GM10248 (cell line): Measurements from ENCODE around the gene IL13.
"Not testable (repeated sequence)": the region's sequence is repeated elsewhere in the genome, so short reads cannot be mapped to it uniquely, and the experiment has no call there.

Experiments
- CTCF ChIA-PET: fragments of 300-600 bp; sonication (Branson Sonifier 250); formaldehyde crosslinking; extraction: SDS; loops from one replicate; lab custom pipeline; 2021; ENCODE audit warnings: antibody characterized with exemption; lab: Yijun Ruan, JAX
- POLR2A ChIA-PET: fragments of 350-650 bp; sonication (Branson Sonifier 250); formaldehyde crosslinking; extraction: SDS; loops from one replicate; lab custom pipeline; 2020; ENCODE audit warnings: antibody characterized with exemption; lab: Yijun Ruan, JAX
- DNase-seq: peaks from one replicate; pipeline ENCODE4 v3.0.0; 2012; ENCODE audit errors: extremely low spot score
- CTCF ChIP-seq: IDR thresholded peaks from 2 replicates; pipeline ENCODE4 v1.5.1; 2012; ENCODE audit warnings: mild to moderate bottlenecking, low read depth; ENCODE audit errors: extremely low read depth, missing control alignments, control extremely low read depth

Gene IL13

GRCh38 chr5:132628814-132629213 lies 29.2 kb upstream of the IL13 start:
- ChIA-PET CTCF (interaction anchor here (0.7 to 3.6 kb wide), 8 partner anchors 8 to 192 kb away, joined by 3 to 15 read pairs (median 3); no protein-coding TSS in a partner anchor), POLR2A (no interaction called here)
- peak; percentile 43 for DNase-seq
- TF ChIP-seq CTCF, result no peak

GRCh38 chr5:132629230-132629944 lies 28.6 kb upstream of the IL13 start:
- no peak for TF ChIP-seq CTCF
- POLR2A ChIA-PET, result no interaction called here
- DNase-seq, result peak; percentile 51
- CTCF ChIA-PET, result interaction anchor here (1.4 to 3.6 kb wide), 4 partner anchors 12 to 254 kb away, joined by 3 to 15 read pairs (median 10); no protein-coding TSS in a partner anchor

- DNase-seq, result not testable (repeated sequence)
- POLR2A ChIA-PET, result interaction anchor here (0.6 kb wide), 1 partner anchor 108 kb away, joined by 3 read pairs; no protein-coding TSS in a partner anchor
- CTCF ChIA-PET, result interaction anchor here (1.0 to 1.6 kb wide), 3 partner anchors 25 to 187 kb away, joined by 3 to 6 read pairs (median 4); partner anchors contain the start of gene IL13
These were observed 24.4 kb upstream of the IL13 start for GRCh38 chr5:132633587-132633986.

- DNase-seq, result peak; percentile 48
- TF ChIP-seq CTCF, result no peak
- POLR2A ChIA-PET, result no interaction called here
- CTCF ChIA-PET, result interaction anchor here (1.0 to 2.4 kb wide), 4 partner anchors 12 to 185 kb away, joined by 3 to 10 read pairs (median 4); partner anchors contain the start of gene IL13
These were observed 22.1 kb upstream of the IL13 start for GRCh38 chr5:132635873-132636272.

GRCh38 chr5:132637241-132637640 lies 20.7 kb upstream of the IL13 start:
- DNase-seq, result no peak
- TF ChIP-seq CTCF, result no peak
- ChIA-PET CTCF (interaction anchor here (0.7 to 2.4 kb wide), 4 partner anchors 9 to 183 kb away, joined by 3 to 10 read pairs (median 3); partner anchors contain the start of gene IL13), POLR2A (no interaction called here)

GRCh38 chr5:132639706-132640130 lies 18.3 kb upstream of the IL13 start:
- TF ChIP-seq CTCF, result no peak
- ChIA-PET CTCF (interaction anchor here (0.7 to 4.8 kb wide), 8 partner anchors 9 to 180 kb away, joined by 3 to 22 read pairs (median 4); partner anchors contain the start of gene IL13), POLR2A (interaction anchor here (0.7 kb wide), 1 partner anchor 121 kb away, joined by 3 read pairs; no protein-coding TSS in a partner anchor)
- peak; percentile 37 for DNase-seq
